ENCODE data around the gene SLC30A2. TPM values are rescaled to one million over a fixed set of nuclear protein-coding genes. Genes with fewer than 3 reads are reported as not detected.

Gene SLC30A2
- total RNA-seq, 1 donor from 2014 or later = not detected

- FAIRE-seq (no peak), DNase-seq (ENCODE audit: low spot score in 2 of 2) (no peak)
Measured at GRCh38 chr1:26044414-26044813, 1.5 kb downstream of the SLC30A2 start.

- DNase-seq (ENCODE audit: low spot score in 2 of 2) = no peak
- FAIRE-seq = no peak
Measured at GRCh38 chr1:26043765-26044164, 2.2 kb downstream of the SLC30A2 start.

- DNase-seq (ENCODE audit: low spot score in 2 of 2) (no peak), FAIRE-seq (no peak)
Measured at GRCh38 chr1:26041978-26042377, 3.9 kb downstream of the SLC30A2 start.

GRCh38 chr1:26041401-26041800 is 4.5 kb downstream of the SLC30A2 start:
- no peak for DNase-seq (ENCODE audit: low spot score in 2 of 2)
- FAIRE-seq = no peak

- no peak for FAIRE-seq
- DNase-seq (ENCODE audit: low spot score in 2 of 2) = no peak
Measured at GRCh38 chr1:26038904-26039303, 7.0 kb downstream of the SLC30A2 start.

- no peak for FAIRE-seq
- no peak for DNase-seq (ENCODE audit: low spot score in 2 of 2)
Measured at GRCh38 chr1:26038477-26038876, 7.4 kb downstream of the SLC30A2 start.

GRCh38 chr1:26037904-26038303 is 8.0 kb downstream of the SLC30A2 start:
- FAIRE-seq = no peak
- DNase-seq (ENCODE audit: low spot score in 2 of 2) = no peak

- FAIRE-seq = no peak
Measured at GRCh38 chr1:26036756-26037281, 9.1 kb downstream of the SLC30A2 start.

GRCh38 chr1:26035959-26036755 is 9.8 kb downstream of the SLC30A2 start:
- no peak for FAIRE-seq
- DNase-seq (ENCODE audit: low spot score in 2 of 2) = peak; percentile 87 to 93

More at GRCh38 chr1:26036756-26037281, 9.1 kb downstream of the SLC30A2 start:
- no peak for DNase-seq (ENCODE audit: low spot score in 2 of 2)

- no peak for FAIRE-seq
- DNase-seq (ENCODE audit: low spot score in 2 of 2) = peak; percentile 89 to 98
Measured at GRCh38 chr1:26035203-26035958, 10.5 kb downstream of the SLC30A2 start.

- DNase-seq (ENCODE audit: low spot score in 2 of 2) (no peak), FAIRE-seq (no peak)
Measured at GRCh38 chr1:26034504-26035202, 11.3 kb downstream of the SLC30A2 start.

GRCh38 chr1:26032656-26033357 is 13.1 kb downstream of the SLC30A2 start:
- DNase-seq (ENCODE audit: low spot score in 2 of 2) (no peak), FAIRE-seq (no peak)

- no peak for FAIRE-seq
- DNase-seq (ENCODE audit: low spot score in 2 of 2) = no peak
Measured at GRCh38 chr1:26031611-26032220, 14.2 kb downstream of the SLC30A2 start.

GRCh38 chr1:26031196-26031595 is 14.7 kb downstream of the SLC30A2 start:
- FAIRE-seq = no peak

GRCh38 chr1:26029864-26030481 is 15.9 kb downstream of the SLC30A2 start:
- no peak for FAIRE-seq
- no peak for DNase-seq (ENCODE audit: low spot score in 2 of 2)

More at GRCh38 chr1:26031196-26031595, 14.7 kb downstream of the SLC30A2 start:
- DNase-seq (ENCODE audit: low spot score in 2 of 2) = no peak

- no peak for FAIRE-seq
- no peak for DNase-seq (ENCODE audit: low spot score in 2 of 2)
Measured at GRCh38 chr1:26029054-26029863, 16.7 kb downstream of the SLC30A2 start.

GRCh38 chr1:26028490-26028980 is 17.4 kb downstream of the SLC30A2 start:
- FAIRE-seq = no peak
- no peak for DNase-seq (ENCODE audit: low spot score in 2 of 2)

Data from frontal cortex (tissue), 4 donors.